PC-3 (cell line): Measurements from ENCODE around the gene KCTD16. TPM values are rescaled to one million over a fixed set of nuclear protein-coding genes. Genes with fewer than 3 reads are reported as not detected.

Source experiments
- ATAC-seq: fragments of 200-7000 bp; cut with Tn5 transposase; 2 replicates; pipeline ENCODE4 v1.9.1; 2020; ENCODE audit warnings: mild to moderate bottlenecking, moderate library complexity
- BruUV-seq: library from RNA; stranded (reverse); fragments of 400-500 nt; replicated peaks from 2 replicates; lab custom pipeline; 2021; lab: Mats Ljungman, UMichigan
- CTCF ChIA-PET: fragments of 300-600 bp; sonication (Branson Sonifier 250); formaldehyde crosslinking; loops from one replicate; lab custom pipeline; 2022; ENCODE audit warnings: antibody characterized with exemption; lab: Charles Lee
- POLR2A ChIA-PET: fragments of 300-600 bp; sonication (Branson Sonifier 250); formaldehyde crosslinking; loops from one replicate; lab custom pipeline; 2022; ENCODE audit warnings: antibody characterized with exemption; ENCODE audit not compliant: unreplicated experiment; lab: Charles Lee
- DNase-seq: peaks from one replicate; pipeline ENCODE4 v3.0.0-alpha.2; 2015
- H2AFZ ChIP-seq: fragments of 300-600 bp; sonication (generic); 2 replicates; pipeline ENCODE4 v1.6.0; 2016; ENCODE audit warnings: antibody characterized with exemption, low read length
- H3F3A ChIP-seq: fragments of 300-600 bp; sonication (generic); one replicate; pipeline ENCODE4 v1.6.0; 2017; ENCODE audit warnings: antibody characterized with exemption, low read length, control low read depth, mild to moderate bottlenecking; ENCODE audit not compliant: unreplicated experiment
- H3K27ac ChIP-seq: fragments of 300-600 bp; sonication (generic); 2 replicates; pipeline ENCODE4 v1.5.1; 2016; ENCODE audit warnings: mild to moderate bottlenecking, low read length
- H3K27me3 ChIP-seq: fragments of 300-600 bp; sonication (generic); 2 replicates; pipeline ENCODE4 v1.6.1; 2016; ENCODE audit warnings: low read length, mixed read lengths
- H3K36me3 ChIP-seq: fragments of 300-600 bp; sonication (generic); 2 replicates; pipeline ENCODE4 v1.6.1; 2016; ENCODE audit warnings: low read depth, mixed run types, low read length, mixed read lengths
- H3K4me1 ChIP-seq: fragments of 300-600 bp; sonication (generic); 2 replicates; pipeline ENCODE4 v1.5.1; 2016; ENCODE audit warnings: low read length; ENCODE audit not compliant: insufficient read depth
- H3K4me2 ChIP-seq: fragments of 300-600 bp; sonication (generic); 2 replicates; pipeline ENCODE4 v1.6.0; 2016; ENCODE audit warnings: low read length
- H3K4me3 ChIP-seq: fragments of 300-600 bp; sonication (generic); 2 replicates; pipeline ENCODE4 v1.5.1; 2016; ENCODE audit warnings: mild to moderate bottlenecking, low read length, mixed read lengths
- H3K79me2 ChIP-seq: fragments of 300-600 bp; sonication (generic); 2 replicates; pipeline ENCODE4 v1.6.1; 2017; ENCODE audit warnings: low read length, mixed read lengths
- H3K9ac ChIP-seq: fragments of 300-600 bp; sonication (generic); 2 replicates; pipeline ENCODE4 v1.6.0; 2016; ENCODE audit warnings: mild to moderate bottlenecking, low read length
- H3K9me2 ChIP-seq: fragments of 300-600 bp; sonication (generic); replicated peaks from 2 replicates; pipeline ENCODE4 v1.6.1; 2016; ENCODE audit warnings: mixed run types, low read length, mixed read lengths
- H3K9me3 ChIP-seq: fragments of 300-600 bp; sonication (generic); 2 replicates; pipeline ENCODE4 v1.6.1; 2016; ENCODE audit warnings: low read length, mixed read lengths
- H4K20me1 ChIP-seq: fragments of 300-600 bp; sonication (generic); 2 replicates; pipeline ENCODE4 v1.6.1; 2016; ENCODE audit warnings: low read length, mixed read lengths
- CTCF ChIP-seq: fragments of 300-600 bp; sonication (generic); conservative IDR thresholded peaks from 2 replicates; pipeline ENCODE4 v1.5.1; 2017; ENCODE audit warnings: antibody characterized with exemption, low read depth, mild to moderate bottlenecking, low read length
- EZH2 ChIP-seq: fragments of 300-600 bp; sonication (generic); IDR thresholded peaks from one replicate; pipeline ENCODE4 v1.6.1; 2017; ENCODE audit warnings: antibody characterized with exemption, mild to moderate bottlenecking, low read length; ENCODE audit not compliant: unreplicated experiment
- EZH2phosphoT487 ChIP-seq: fragments of 300-600 bp; sonication (generic); IDR thresholded peaks from 2 replicates; pipeline ENCODE4 v1.6.1; 2018; ENCODE audit warnings: mild to moderate bottlenecking, antibody characterized with exemption, low read length, borderline replicate concordance
- intact Hi-C: fragments of 100-400 bp; cut with micrococcal nuclease; formaldehyde crosslinking; loops from 2 replicates; pipeline ENCODE4 v1.9.0; 2023
- total RNA-seq: library from RNA; depleted of rRNA; stranded (reverse); fragments of >200 nt; gene quantifications from 2 replicates; pipeline ENCODE4 v1.2.3, GENCODE V29; 2014

The KCTD16 gene
- total RNA-seq, 1 experiment from 2014 or later = not detected

- no peak overlapping the region for H3K9ac ChIP-seq
- no peaks in the 10 kb centered on the region for H3K9me2 ChIP-seq
- H3K27me3 ChIP-seq = no peaks in the 10 kb centered on the region
- H3K36me3 ChIP-seq = no peaks in the 10 kb centered on the region
- BruUV-seq = no TSS peak
- no peak overlapping the region for H3K27ac ChIP-seq
- POLR2A ChIA-PET = no interaction called here
- no peak for TF ChIP-seq EZH2phosphoT487
- no peak for TF ChIP-seq EZH2
- TF ChIP-seq CTCF = no peak
- H3K4me1 ChIP-seq = no peaks in the 10 kb centered on the region
- DNase-seq = no peak
- H3K4me3 ChIP-seq = no peak overlapping the region
- H3K79me2 ChIP-seq = no peaks in the 10 kb centered on the region
- CTCF ChIA-PET = no interaction called here
- no peak overlapping the region for H3K4me2 ChIP-seq
- H4K20me1 ChIP-seq = no peaks in the 10 kb centered on the region
- no peak overlapping the region for H2AFZ ChIP-seq
- H3K9me3 ChIP-seq = no peaks in the 10 kb centered on the region
- no peak for ATAC-seq
- no peaks in the 10 kb centered on the region for H3F3A ChIP-seq
- intact Hi-C loops = no loop called here
Observed at GRCh38 chr5:144485540-144485939, 314.9 kb downstream of the KCTD16 start.

GRCh38 chr5:144487207-144487606 is 316.5 kb downstream of the KCTD16 start:
- Histone ChIP-seq H3K9ac (no peak overlapping the region), H3K9me2 (no peaks in the 10 kb centered on the region), H3K4me1 (no peaks in the 10 kb centered on the region), H2AFZ (no peak overlapping the region), H3K27ac (no peak overlapping the region), H3K4me2 (no peak overlapping the region), H3K79me2 (no peaks in the 10 kb centered on the region), H3F3A (no peaks in the 10 kb centered on the region), H3K4me3 (no peak overlapping the region), H3K36me3 (no peaks in the 10 kb centered on the region), H3K27me3 (no peaks in the 10 kb centered on the region), H4K20me1 (no peaks in the 10 kb centered on the region), H3K9me3 (no peaks in the 10 kb centered on the region)
- POLR2A ChIA-PET = no interaction called here
- intact Hi-C loops = no loop called here
- no TSS peak for BruUV-seq
- ATAC-seq (no peak), DNase-seq (no peak)
- CTCF ChIA-PET = no interaction called here
- TF ChIP-seq EZH2phosphoT487 = no peak
- no peak for TF ChIP-seq CTCF
- TF ChIP-seq EZH2 = no peak

GRCh38 chr5:144487761-144488160 is 317.1 kb downstream of the KCTD16 start:
- CTCF ChIA-PET = no interaction called here
- BruUV-seq = no TSS peak
- intact Hi-C loops = no loop called here

More at GRCh38 chr5:144487761-144488160, 317.1 kb downstream of the KCTD16 start:
- Histone ChIP-seq H3K9me2 (no peaks in the 10 kb centered on the region), H3K79me2 (no peaks in the 10 kb centered on the region), H4K20me1 (no peaks in the 10 kb centered on the region), H3K9me3 (no peaks in the 10 kb centered on the region), H3K4me1 (no peaks in the 10 kb centered on the region), H2AFZ (no peak overlapping the region), H3K27me3 (no peaks in the 10 kb centered on the region), H3K4me3 (no peak overlapping the region), H3K9ac (no peak overlapping the region), H3K4me2 (no peak overlapping the region), H3K36me3 (no peaks in the 10 kb centered on the region), H3K27ac (no peak overlapping the region), H3F3A (no peaks in the 10 kb centered on the region)
- POLR2A ChIA-PET = no interaction called here
- ATAC-seq (no peak), DNase-seq (no peak)
- no peak for TF ChIP-seq EZH2
- no peak for TF ChIP-seq EZH2phosphoT487
- no peak for TF ChIP-seq CTCF
